Measurements from ENCODE around the gene TFF1.

TFF1 gene

GRCh38 chr21:42403611-42404231, 37.4 kb upstream of the TFF1 start, which contains the start of gene UBASH3A:
UBASH3A (plus strand) TSS chr21:42403902; CDS start chr21:42403946, 44 bp downstream.
- Mint-ChIP-seq H3K9me3 (no peaks in the 10 kb centered on the region), H3K27ac (peak within 1 kb of the TSS in 1 of 3 experiments; percentile 46), H3K4me3 (no peak within 1 kb of the TSS), H3K27me3 (ENCODE audit: low read depth) (peaks cover 5% of the 10 kb centered on the region), H3K4me1 (peaks cover 9% of the 10 kb centered on the region), H3K36me3 (ENCODE audit: low read depth) (no peaks in the 10 kb centered on the region)
- no peak for TF ChIP-seq CTCF (IDR thresholded peaks at IDR 0.05; ENCODE audit: unreplicated experiment in 3 of 3)

GRCh38 chr21:42401820-42402251, 35.5 kb upstream of the TFF1 start:
- no peaks in the 10 kb centered on the region for H3K36me3 Mint-ChIP-seq (ENCODE audit: low read depth)
- H3K9me3 Mint-ChIP-seq, result no peaks in the 10 kb centered on the region
- peaks cover 21% of the 10 kb centered on the region for H3K4me1 Mint-ChIP-seq
- no peak for TF ChIP-seq CTCF (IDR thresholded peaks at IDR 0.05; ENCODE audit: unreplicated experiment in 3 of 3)
- no peak overlapping the region for H3K27ac Mint-ChIP-seq
- H3K27me3 Mint-ChIP-seq (ENCODE audit: low read depth), result peaks cover 12% of the 10 kb centered on the region
- no peak overlapping the region for H3K4me3 Mint-ChIP-seq

GRCh38 chr21:42401154-42401553, 34.8 kb upstream of the TFF1 start:
- Mint-ChIP-seq H3K9me3 (no peaks in the 10 kb centered on the region), H3K27ac (no peak overlapping the region), H3K4me1 (peaks cover 21% of the 10 kb centered on the region), H3K36me3 (ENCODE audit: low read depth) (no peaks in the 10 kb centered on the region), H3K4me3 (no peak overlapping the region), H3K27me3 (ENCODE audit: low read depth) (peaks cover 12% of the 10 kb centered on the region)
- no peak for TF ChIP-seq CTCF (IDR thresholded peaks at IDR 0.05; ENCODE audit: unreplicated experiment in 3 of 3)

- peaks cover 21% of the 10 kb centered on the region for H3K4me1 Mint-ChIP-seq
- H3K27ac Mint-ChIP-seq, result no peak overlapping the region
- no peak for TF ChIP-seq CTCF (IDR thresholded peaks at IDR 0.05; ENCODE audit: unreplicated experiment in 3 of 3)
- peaks cover 12% of the 10 kb centered on the region for H3K27me3 Mint-ChIP-seq (ENCODE audit: low read depth)
- no peaks in the 10 kb centered on the region for H3K36me3 Mint-ChIP-seq (ENCODE audit: low read depth)
- no peak overlapping the region for H3K4me3 Mint-ChIP-seq
- no peaks in the 10 kb centered on the region for H3K9me3 Mint-ChIP-seq
Observed at GRCh38 chr21:42400525-42400924, 34.2 kb upstream of the TFF1 start.

GRCh38 chr21:42398436-42399028, 32.2 kb upstream of the TFF1 start:
- Mint-ChIP-seq H3K27ac (no peak overlapping the region), H3K4me3 (no peak overlapping the region), H3K36me3 (ENCODE audit: low read depth) (no peaks in the 10 kb centered on the region), H3K27me3 (ENCODE audit: low read depth) (peaks cover 18% of the 10 kb centered on the region), H3K4me1 (peaks cover 19% of the 10 kb centered on the region), H3K9me3 (no peaks in the 10 kb centered on the region)
- no peak for TF ChIP-seq CTCF (IDR thresholded peaks at IDR 0.05; ENCODE audit: unreplicated experiment in 3 of 3)

Data from nephron (organoid).